ENCODE data around the gene MITD1.
A peak's percentile ranks its signal among the peaks of the same experiment; 100 is the strongest.

The MITD1 gene

GRCh38 chr2:99154643-99155536 lies 26.0 kb downstream of the MITD1 start, which contains the start of the genes LIPT1 and TSGA10:
Gene LIPT1, plus strand, starts transcription at chr2:99154967. Its CDS starts 6,991 bp downstream, at chr2:99161958.
Gene TSGA10, minus strand, starts transcription at chr2:99154942. Its CDS starts 45,503 bp downstream, at chr2:99109439.
- DNase-seq = peak; percentile 90 to 95 (median 93)

DNA sequence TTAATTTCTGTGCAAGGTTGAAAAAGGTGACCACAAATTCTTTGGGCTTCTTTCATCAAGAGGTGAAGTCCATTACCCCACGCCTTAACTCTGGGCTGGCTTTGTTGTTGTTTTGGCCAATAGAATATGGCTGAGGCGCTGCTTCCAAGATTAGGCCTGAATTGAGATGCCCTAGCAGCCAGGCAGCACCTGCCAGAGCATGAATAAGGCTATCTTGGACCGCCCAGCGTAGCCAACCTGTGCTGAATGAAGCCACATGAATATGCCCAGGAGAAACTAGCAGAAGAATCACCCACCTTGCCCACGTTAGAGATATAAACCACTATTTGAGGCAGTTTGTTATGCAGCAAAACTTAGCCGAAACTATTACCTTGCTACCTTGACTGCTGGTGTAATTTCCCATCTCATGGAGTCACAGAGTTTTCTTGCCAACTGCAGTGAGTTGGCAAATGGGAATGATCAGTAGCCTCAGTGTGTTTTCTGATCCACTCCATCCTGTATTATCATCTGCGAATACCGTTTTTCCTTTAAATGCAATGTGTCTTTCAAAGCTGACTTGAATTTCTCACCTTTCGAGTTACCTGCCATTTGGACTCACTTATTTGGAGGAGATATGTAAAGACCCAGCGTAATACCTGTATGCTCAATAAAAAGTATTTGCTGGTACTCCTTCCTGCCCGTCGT lies 26.8 kb downstream of the MITD1 start:
- DNase-seq = no peak

GRCh38 chr2:99152199-99152895 lies 28.5 kb downstream of the MITD1 start:
- no peak for DNase-seq

GRCh38 chr2:99150706-99151105 lies 30.2 kb downstream of the MITD1 start:
- DNase-seq = peak; percentile 12 to 79 (median 44)

DNA sequence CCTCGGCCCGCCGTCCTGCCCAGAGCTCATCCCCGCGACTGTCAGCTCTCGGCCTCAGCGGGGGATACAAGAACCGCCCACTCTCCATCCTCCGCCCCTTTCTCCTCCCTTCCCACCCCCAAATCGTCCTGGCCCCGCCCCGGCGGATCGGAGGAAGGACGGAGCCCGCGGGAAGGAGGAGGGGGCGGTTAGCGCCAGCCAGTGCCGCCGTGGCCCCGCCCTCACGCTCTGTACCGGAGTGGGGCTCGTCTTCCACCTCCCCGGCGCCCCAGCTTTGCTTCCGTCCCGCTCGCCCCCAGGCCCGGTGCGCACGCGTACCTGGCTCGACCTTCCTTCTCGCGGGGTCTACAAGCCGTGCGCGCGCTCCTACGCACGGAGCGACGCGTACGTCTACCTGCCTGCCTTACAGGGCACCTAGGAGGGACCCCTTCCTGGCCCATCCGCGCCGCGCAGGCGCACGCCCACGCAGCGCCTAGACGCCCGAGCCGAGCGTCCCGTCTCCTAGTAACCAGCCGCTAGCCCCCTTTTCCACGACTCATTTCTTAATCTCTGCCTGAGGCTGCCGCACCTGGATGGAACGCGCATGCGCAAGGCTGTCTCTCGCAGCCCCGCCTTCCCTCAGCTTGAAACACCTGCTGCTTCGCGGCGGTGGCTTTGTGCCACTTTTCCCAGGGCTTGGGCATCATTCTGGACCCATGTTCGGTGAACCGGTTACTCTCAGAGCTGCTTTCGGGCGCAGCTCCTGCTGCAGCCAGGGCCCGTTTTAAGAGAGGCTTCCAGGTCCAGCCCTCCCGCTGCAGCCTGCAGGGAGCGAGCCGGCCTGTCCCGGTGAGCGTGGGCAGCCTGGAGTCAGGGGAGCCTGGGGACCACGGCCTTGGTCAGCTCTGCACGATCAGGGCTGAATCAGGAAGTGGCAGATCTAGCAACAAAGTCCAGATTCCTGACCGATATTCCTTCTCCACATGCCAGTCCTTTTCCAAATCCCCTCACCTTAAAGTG lies 39.4 kb downstream of the MITD1 start, which contains the start of gene C2orf15:
Gene C2orf15 (plus strand): TSS at position 598 of the 999 bp plus-strand sequence. CDS start 8,852 bp downstream, outside the sequence.
- DNase-seq = peak; percentile 88 to 97 (median 93)

DNA sequence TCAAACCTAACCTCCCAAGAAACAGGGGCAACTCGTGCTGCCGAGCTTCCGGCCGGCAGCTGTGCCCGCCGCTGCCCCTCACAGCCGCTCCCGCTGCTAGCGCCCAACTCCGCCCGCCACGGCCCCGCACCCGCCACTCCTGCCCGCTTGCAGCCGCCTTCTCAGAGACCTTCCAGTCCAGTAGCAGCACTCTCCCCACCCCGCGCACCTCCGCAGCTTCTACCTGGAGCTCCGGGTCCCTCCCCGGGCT lies 40.1 kb downstream of the MITD1 start:
- DNase-seq = peak; percentile 42 to 76 (median 60)

GRCh38 chr2:99140056-99140859 lies 40.6 kb downstream of the MITD1 start:
- DNase-seq = no peak

GRCh38 chr2:99139003-99139402 lies 41.9 kb downstream of the MITD1 start:
- DNase-seq = no peak

- DNase-seq = peak in 1 of 4 experiments; percentile 17
These were observed 45.8 kb downstream of the MITD1 start for GRCh38 chr2:99135044-99135556.

DNA sequence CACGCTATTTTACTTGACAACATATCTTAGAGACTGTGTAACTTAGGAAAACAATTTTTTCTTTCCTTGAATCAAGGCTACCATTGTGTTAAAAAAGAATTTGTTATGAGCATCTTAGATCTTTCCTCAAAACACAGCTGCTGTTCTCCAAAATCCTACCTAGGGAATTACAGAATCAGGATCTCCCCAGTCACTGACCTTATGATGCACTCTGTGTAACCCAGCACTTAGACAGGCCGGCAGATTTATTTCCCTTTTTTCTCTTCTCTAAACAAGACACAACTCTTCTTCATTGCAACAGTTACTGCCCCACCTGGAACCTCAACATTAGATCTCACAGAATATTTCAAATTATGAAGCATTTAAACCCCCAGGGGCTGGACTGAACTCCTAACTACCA lies 52.9 kb downstream of the MITD1 start:
- peak in 3 of 4 experiments; percentile 24 to 51 (median 38) for DNase-seq

All from suppressor macrophage (primary cell).